IPS-NIHi7 (cell line): ENCODE measurements around the gene TMCO1.
"Not testable (repeated sequence)": the region's sequence is repeated elsewhere in the genome, so short reads cannot be mapped to it uniquely, and the experiment has no call there.

ENCODE experiments used
- DNase-seq: peaks from one replicate; pipeline ENCODE4 v3.0.0; 2012; ENCODE audit warnings: mixed read lengths; ENCODE audit errors: extremely low spot score

TMCO1 gene

GRCh38 chr1:165747632-165748447, 20.8 kb downstream of the TMCO1 start:
- no peak for DNase-seq

GRCh38 chr1:165744913-165745312, 23.8 kb downstream of the TMCO1 start:
- DNase-seq: not testable (repeated sequence)

- no peak for DNase-seq
Measured at GRCh38 chr1:165742194-165742593, 26.5 kb downstream of the TMCO1 start.

- no peak for DNase-seq
Measured at GRCh38 chr1:165738794-165739193, 29.9 kb downstream of the TMCO1 start.

GRCh38 chr1:165737196-165737595, 31.5 kb downstream of the TMCO1 start:
- DNase-seq: no peak

- DNase-seq: no peak
Measured at GRCh38 chr1:165734906-165735305, 33.8 kb downstream of the TMCO1 start.

GRCh38 chr1:165726841-165727240, 41.8 kb downstream of the TMCO1 start:
- DNase-seq: no peak

GRCh38 chr1:165726169-165726568, 42.5 kb downstream of the TMCO1 start:
- DNase-seq: no peak

GRCh38 chr1:165717918-165718515, 50.7 kb downstream of the TMCO1 start:
- peak; percentile 66 for DNase-seq

- DNase-seq: not testable (repeated sequence)
Measured at GRCh38 chr1:165716265-165717051, 52.2 kb downstream of the TMCO1 start.

- no peak for DNase-seq
Measured at GRCh38 chr1:165712764-165713163, 55.9 kb downstream of the TMCO1 start.

GRCh38 chr1:165707984-165708706, 60.5 kb downstream of the TMCO1 start:
- no peak for DNase-seq

GRCh38 chr1:165703648-165704047, 65.0 kb downstream of the TMCO1 start:
- no peak for DNase-seq

- not testable (repeated sequence) for DNase-seq
Measured at GRCh38 chr1:165701922-165702321, 66.7 kb downstream of the TMCO1 start.

GRCh38 chr1:165699577-165699976, 69.1 kb downstream of the TMCO1 start:
- no peak for DNase-seq

- no peak for DNase-seq
Measured at GRCh38 chr1:165698761-165699052, 70.0 kb downstream of the TMCO1 start.

GRCh38 chr1:165697881-165698760, 70.5 kb downstream of the TMCO1 start, which contains the start of gene ALDH9A1:
ALDH9A1 (minus strand) TSS chr1:165698562; CDS start chr1:165698558, 4 bp downstream.
- DNase-seq: peak; percentile 93

- DNase-seq: no peak
Measured at GRCh38 chr1:165697491-165697880, 71.2 kb downstream of the TMCO1 start.

GRCh38 chr1:165696625-165697100, 72.0 kb downstream of the TMCO1 start:
- no peak for DNase-seq

- no peak for DNase-seq
Measured at GRCh38 chr1:165695031-165695430, 73.6 kb downstream of the TMCO1 start.

- no peak for DNase-seq
Measured at GRCh38 chr1:165688046-165688445, 80.6 kb downstream of the TMCO1 start.
